ENCODE data around the gene DMGDH. TPM values are rescaled to one million over a fixed set of nuclear protein-coding genes. Genes with fewer than 3 reads are reported as not detected.

The DMGDH gene
- total and polyA plus RNA-seq, 10 of the 15 experiments (the other 5 are each of a cell fraction or from before 2014, with no cell fraction given): 0.22 to 1.5 (median 0.44) TPM; not detected in 3

GRCh38 chr5:78985116-78985724 lies 84.3 kb downstream of the DMGDH start, which contains the start of gene ARSB (continued):
- TF ChIP-seq HSF1 (IDR thresholded peaks at IDR 0.05; ENCODE audit: low read depth, low read length) (no peak), NFYB (IDR thresholded peaks at IDR 0.05; ENCODE audit: insufficient read depth, low read depth, low read length) (no peak), ZBTB40 (IDR thresholded peaks at IDR 0.05; ENCODE audit: borderline replicate concordance) (no peak), SMAD5 (IDR thresholded peaks at IDR 0.05; ENCODE audit: low read depth) (0 out of 2 replicates have a peak, but pooled peaks have one; percentile 72), SIX5 (IDR thresholded peaks at IDR 0.05; ENCODE audit: low read depth, low read length, severe bottlenecking) (no peak), ATF7 (IDR thresholded peaks at IDR 0.05; ENCODE audit: low read depth) (no peak), YBX1 (IDR thresholded peaks at IDR 0.05) (no peak), IRF4 (IDR thresholded peaks at IDR 0.05; ENCODE audit: low read depth, low read length) (no peak), JUND (IDR thresholded peaks at IDR 0.05; ENCODE audit: low read depth, low read length) (no peak), PML (IDR thresholded peaks at IDR 0.05; ENCODE audit: low read length) (no peak; the same call in 1 of the 2 replicates), NFIC (IDR thresholded peaks at IDR 0.05; ENCODE audit: low read depth, low read length) (no peak), NBN (IDR thresholded peaks at IDR 0.05) (no peak), SRF (IDR thresholded peaks at IDR 0.05; ENCODE audit: low read depth in 2 of 2, low read length in 2 of 2) (no peak), BACH1 (IDR thresholded peaks at IDR 0.05; ENCODE audit: borderline replicate concordance) (peak; percentile 64), FOS (IDR thresholded peaks at IDR 0.05; ENCODE audit: borderline replicate concordance, extremely low read depth, insufficient read length) (no peak), CHD2 (IDR thresholded peaks at IDR 0.05; ENCODE audit: borderline replicate concordance, low read depth, low read length) (no peak), PBX3 (IDR thresholded peaks at IDR 0.05; ENCODE audit: insufficient replicate concordance, low read depth, low read length) (no peak), ZBTB4 (CRISPR knock-in tag; IDR thresholded peaks at IDR 0.05) (no peak), RB1 (IDR thresholded peaks at IDR 0.05; ENCODE audit: borderline replicate concordance) (peak; percentile 47; the same call in 1 of the 2 replicates)

Data from GM12878 (cell line).